Fibroblast of peridontal ligament (primary cell): ENCODE measurements around the gene COL18A1.
"Not testable (repeated sequence)": the region's sequence is repeated elsewhere in the genome, so short reads cannot be mapped to it uniquely, and the experiment has no call there.

ENCODE experiments used
- DNase-seq: peaks from one replicate; pipeline ENCODE4 v3.0.0-alpha.2; 2010; ENCODE audit errors: extremely low read depth

The COL18A1 gene

GRCh38 chr21:45493401-45494001 lies 88.5 kb downstream of the COL18A1 start:
- no peak for DNase-seq

- DNase-seq, result no peak
Observed at GRCh38 chr21:45494135-45494850, 89.3 kb downstream of the COL18A1 start.

- DNase-seq, result no peak
Observed at GRCh38 chr21:45494851-45495680, 90.1 kb downstream of the COL18A1 start.

DNA sequence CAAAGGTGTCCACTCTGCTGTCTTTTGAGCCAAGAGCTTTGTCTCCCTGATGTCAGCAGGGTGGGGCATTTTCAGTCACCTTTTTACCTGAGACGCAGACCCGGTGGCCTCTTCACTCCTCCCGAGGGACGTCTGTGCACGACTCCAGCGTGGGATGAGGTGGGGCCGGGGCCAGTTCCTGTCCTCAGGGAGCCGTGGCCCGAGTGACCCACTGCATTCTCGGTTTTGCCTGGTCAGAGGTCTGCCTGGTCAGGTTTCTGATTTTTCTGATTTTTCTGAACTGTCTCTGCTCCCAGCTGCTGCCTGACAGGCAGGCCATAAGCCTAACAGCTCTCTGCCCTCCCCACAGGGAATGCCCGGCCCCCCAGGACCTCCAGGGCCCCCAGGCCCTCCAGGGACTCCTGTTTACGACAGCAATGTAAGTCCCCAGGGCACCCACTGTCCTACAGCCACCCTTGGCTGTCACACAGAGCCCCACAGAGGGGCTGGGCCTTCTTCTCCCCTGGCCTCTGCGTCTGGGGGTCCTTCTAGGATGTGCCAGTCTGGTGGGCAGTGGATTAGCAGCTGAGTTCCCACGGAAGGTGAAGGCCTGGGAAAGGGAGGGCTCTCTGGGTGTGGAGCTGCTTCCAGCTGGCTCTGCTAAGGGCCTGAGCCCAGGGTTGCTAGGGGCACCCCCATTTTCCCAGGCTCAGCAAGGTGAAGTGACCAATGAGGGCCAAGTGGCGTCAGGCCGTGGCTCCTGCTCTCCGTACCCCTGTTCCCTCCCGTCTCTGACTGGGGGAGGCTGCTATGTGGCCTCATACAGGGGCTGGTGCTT lies 91.4 kb downstream of the COL18A1 start:
- no peak for DNase-seq

GRCh38 chr21:45496968-45497845 lies 92.2 kb downstream of the COL18A1 start:
- no peak for DNase-seq

DNA sequence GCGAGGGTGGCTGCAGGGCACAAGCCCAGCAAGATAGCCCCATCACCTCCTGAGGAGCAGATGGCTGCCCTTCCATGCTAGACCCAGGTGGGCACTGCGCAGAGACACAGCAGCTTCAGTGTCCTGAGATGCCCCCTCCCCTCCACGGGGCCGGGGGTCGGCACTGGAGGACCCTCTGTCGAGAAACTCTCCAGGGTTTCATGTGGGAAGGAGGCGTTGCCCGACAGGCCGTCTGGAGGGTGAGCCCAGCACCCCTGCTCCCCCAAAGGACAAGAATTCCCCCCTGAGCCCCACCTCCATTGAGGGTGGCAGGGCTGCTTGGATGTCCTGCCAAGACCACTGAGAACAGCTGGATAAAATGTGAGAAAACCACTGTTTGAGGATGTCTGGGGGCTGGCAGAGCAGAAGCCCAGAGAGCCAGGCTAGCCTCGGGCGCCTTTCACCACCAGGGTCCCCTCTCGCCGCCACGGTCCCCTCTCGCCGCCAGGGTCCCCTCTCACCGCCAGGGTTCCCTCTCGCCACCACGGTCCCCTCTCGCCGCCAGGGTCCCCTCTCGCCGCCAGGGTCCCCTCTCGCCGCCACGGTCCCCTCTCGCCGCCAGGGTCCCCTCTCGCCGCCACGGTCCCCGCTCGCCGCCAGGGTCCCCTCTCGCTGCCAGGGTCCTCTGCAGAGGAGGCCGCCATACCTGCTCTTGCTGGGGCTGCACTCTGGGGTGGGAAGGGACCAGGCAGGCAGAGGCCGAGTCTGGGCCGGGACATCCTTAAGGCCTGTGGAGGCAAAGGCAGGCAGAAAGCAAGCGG lies 93.1 kb downstream of the COL18A1 start:
- DNase-seq, result no peak

GRCh38 chr21:45498646-45499000 lies 93.7 kb downstream of the COL18A1 start:
- DNase-seq, result no peak

DNA sequence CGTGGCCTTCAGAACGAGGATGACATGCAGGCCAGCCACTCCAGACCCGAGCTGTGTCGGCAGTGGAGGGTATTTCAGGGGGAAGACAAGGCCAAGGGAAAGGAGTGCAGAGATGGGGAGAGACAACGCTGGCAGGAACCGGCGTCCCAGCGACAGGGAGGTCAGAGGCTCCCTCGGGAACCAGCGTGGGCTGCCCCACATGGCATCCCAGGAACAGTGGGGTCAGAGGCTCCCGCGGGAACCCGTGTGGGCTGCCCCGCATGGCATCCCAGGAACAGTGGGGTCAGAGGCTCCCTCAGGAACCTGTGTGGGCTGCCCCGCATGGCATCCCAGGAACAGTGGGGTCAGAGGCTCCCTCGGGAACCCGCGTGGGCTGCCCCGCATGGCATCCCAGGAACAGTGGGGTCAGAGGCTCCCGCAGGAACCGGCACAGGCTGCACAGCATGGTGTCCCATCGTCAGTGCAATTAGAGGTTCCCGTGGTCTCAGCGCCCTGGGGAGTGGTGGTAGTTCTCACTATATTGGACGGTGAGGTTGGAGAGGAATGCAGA lies 94.3 kb downstream of the COL18A1 start:
- no peak for DNase-seq

GRCh38 chr21:45499970-45500577 lies 95.1 kb downstream of the COL18A1 start:
- no peak for DNase-seq

DNA sequence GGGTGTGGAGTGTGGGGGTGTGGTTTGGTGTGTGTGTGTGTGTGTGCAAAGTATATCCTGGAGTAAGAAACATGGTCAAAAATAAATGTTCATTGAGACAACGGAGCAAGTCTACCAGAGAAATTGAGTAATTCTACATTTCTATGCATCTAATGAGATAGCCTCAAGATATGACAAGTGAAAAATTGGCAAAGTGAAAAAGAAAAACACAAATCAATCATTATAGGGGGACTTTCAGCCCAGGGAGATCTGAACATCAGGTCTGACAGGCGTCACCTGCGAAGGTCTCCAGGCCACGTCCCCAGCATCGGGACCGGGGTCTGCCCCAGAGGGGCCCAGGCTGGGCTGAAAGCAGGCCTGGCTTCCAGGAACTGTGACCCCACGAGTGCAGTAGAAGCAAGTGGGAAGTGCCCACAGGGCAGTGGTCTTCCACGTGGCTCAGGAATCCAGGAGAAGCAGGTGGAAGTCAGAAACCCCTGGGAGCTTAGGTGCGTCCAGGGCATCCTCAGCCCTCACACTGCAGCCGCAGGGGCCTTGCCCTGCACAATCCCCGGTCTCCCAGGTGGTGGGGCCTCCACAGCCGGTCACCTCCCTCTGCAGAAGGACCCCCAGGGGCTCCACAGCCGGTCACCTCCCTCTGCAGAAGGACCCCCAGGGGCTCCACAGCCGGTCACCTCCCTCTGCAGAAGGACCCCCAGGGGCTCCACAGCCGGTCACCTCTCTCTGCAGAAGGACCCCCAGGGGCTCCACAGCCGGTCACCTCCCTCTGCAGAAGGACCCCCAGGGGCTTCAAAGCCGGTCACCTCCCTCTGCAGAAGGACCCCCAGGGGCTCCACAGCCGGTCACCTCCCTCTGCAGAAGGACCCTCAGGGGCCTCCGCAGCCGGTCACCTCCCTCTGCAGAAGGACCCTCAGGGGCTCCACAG lies 96.4 kb downstream of the COL18A1 start:
- DNase-seq, result not testable (repeated sequence)

DNA sequence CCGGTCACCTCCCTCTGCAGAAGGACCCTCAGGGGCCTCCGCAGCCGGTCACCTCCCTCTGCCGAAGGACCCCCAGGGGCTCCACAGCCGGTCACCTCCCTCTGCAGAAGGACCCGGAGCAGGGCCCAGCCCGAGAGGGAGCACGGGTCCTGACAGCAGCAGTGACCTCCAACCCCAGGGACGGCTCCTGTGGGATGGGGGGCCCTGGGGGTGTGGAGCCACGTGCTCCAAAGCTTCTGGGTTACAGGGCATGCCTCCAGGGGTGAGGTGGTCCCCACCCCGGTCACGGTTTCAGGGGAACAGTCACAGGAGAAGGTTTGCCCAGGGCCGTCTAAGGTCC lies 97.0 kb downstream of the COL18A1 start:
- DNase-seq, result no peak

DNA sequence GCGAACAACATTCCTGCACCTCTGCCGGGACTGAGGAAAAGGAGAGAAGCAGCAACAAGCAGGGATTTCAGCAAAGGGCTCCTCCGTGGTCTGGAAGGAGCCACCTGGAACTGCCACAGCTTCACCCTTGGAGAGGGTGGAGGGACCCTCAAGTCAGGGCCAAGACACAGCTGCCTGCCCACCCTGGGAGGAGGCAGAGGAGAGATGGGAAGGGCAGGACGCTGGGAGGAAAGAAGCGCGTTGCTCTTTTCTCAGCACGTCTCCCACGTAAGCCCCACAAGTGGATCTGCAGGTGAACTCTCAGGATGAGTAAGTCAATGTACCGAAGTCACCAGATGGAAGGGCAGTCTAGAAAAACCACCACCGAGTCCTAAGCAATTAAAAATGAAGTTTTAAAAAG lies 97.6 kb downstream of the COL18A1 start:
- no peak for DNase-seq

DNA sequence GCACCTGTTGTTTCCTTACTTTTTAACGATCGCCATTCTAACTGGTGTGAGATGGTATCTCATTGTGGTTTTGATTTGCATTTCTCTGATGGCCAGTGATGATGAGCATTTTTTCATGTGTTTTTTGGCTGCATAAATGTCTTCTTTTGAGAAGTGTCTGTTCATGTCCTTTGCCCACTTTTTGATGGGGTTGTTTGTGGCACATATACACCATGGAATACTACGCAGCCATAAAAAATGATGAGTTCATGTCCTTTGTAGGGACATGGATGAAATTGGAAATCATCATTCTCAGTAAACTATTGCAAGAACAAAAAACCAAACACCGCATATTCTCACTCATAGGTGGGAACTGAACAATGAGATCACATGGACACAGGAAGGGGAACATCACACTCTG lies 98.3 kb downstream of the COL18A1 start:
- not testable (repeated sequence) for DNase-seq

DNA sequence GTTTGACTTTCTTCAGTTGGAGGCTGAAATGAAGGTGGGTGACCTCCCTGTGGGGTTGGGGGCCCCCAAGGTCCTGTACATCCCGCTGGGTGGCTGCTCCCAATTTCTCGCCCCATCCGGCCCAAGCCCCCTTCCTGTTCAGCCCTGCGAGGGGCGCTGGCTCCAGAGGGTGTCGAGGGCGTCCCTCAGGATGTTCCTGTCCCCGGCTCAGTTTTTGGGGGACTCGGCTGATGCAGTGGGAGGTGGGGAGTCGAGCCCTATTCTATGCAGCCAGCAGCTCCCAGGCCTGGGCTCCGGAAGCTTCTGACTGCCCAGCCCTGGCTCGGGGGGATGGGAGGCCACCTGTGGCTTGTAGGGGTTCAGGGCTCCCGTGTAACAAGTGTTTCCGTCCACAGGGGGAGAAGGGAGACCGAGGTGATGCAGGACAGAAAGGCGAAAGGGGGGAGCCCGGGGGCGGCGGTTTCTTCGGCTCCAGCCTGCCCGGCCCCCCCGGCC lies 99.1 kb downstream of the COL18A1 start:
- DNase-seq, result no peak

GRCh38 chr21:45504516-45505415 lies 99.8 kb downstream of the COL18A1 start:
- no peak for DNase-seq

GRCh38 chr21:45505416-45506021 lies 100.6 kb downstream of the COL18A1 start:
- DNase-seq, result no peak
